GM12878 (cell line): ENCODE data around the gene CACNA1G. TPM values are rescaled to one million over a fixed set of nuclear protein-coding genes. Genes with fewer than 3 reads are reported as not detected.

ENCODE experiments used
- ATAC-seq: fragments of 200-7000 bp; cut with Tn5 transposase; 3 replicates; pipeline ENCODE4 v1.9.1; 2020; ENCODE audit warnings: mild to moderate bottlenecking, moderate library complexity
- BruUV-seq: library from RNA; stranded (reverse); fragments of 400-500 nt; replicated peaks from 2 replicates; lab custom pipeline; 2021; lab: Mats Ljungman, UMichigan
- CTCF ChIA-PET: fragments of 300-600 bp; sonication (Branson Sonifier 250); formaldehyde crosslinking; extraction: SDS; loops from one replicate; lab custom pipeline; 2021; ENCODE audit warnings: inconsistent platforms; lab: Yijun Ruan, JAX
- POLR2A ChIA-PET: fragments of 350-600 bp; formaldehyde crosslinking; extraction: SDS; loops from one replicate; lab custom pipeline; 2021; ENCODE audit warnings: inconsistent platforms; lab: Charles Lee
- RAD21 ChIA-PET: fragments of 300-600 bp; sonication (Branson Sonifier 250); formaldehyde crosslinking; loops from one replicate; lab custom pipeline; 2023; ENCODE audit warnings: antibody characterized with exemption; ENCODE audit not compliant: unreplicated experiment; lab: Charles Lee
- SMC1A ChIA-PET: fragments of 300-600 bp; sonication (Branson Sonifier 250); formaldehyde crosslinking; loops from one replicate; lab custom pipeline; 2023; ENCODE audit not compliant: unreplicated experiment, uncharacterized antibody; lab: Charles Lee
- DNase-seq: peaks from one replicate; pipeline ENCODE4 v3.0.0-alpha.2; 2011; ENCODE audit warnings: low read depth, low spot score
- FAIRE-seq: peaks from 3 replicates; lab custom pipeline; 2011; peaks lifted over from hg19 to GRCh38; lab: Jason Lieb, UNC
- H2AFZ ChIP-seq: 2 replicates; pipeline ENCODE4 v1.6.0; 2011; ENCODE audit warnings: low read depth, low read length, control low read depth; ENCODE audit not compliant: control insufficient read depth
- H3K27ac ChIP-seq: 2 replicates; pipeline ENCODE4 v1.5.1; 2011; ENCODE audit warnings: control low read depth; ENCODE audit not compliant: control insufficient read depth, insufficient read depth
- H3K27me3 ChIP-seq, 2 experiments: replicated peaks in 1 of 2; 2 replicates each; pipeline versions ENCODE4 v1.6.0 to v1.6.1; 2011; ENCODE audit warnings: low read length in 1 of 2; ENCODE audit not compliant: control insufficient read depth in 2 of 2, insufficient read depth in 2 of 2
- H3K36me3 ChIP-seq, 2 experiments: 2 replicates each; pipeline ENCODE4 v1.5.1; 2011; ENCODE audit warnings: low read length in 1 of 2; ENCODE audit not compliant: control insufficient read depth in 2 of 2, insufficient read depth in 2 of 2
- H3K4me1 ChIP-seq: 2 replicates; pipeline ENCODE4 v1.6.1; 2011; ENCODE audit warnings: mild to moderate bottlenecking, low read length, moderate library complexity, mixed read lengths; ENCODE audit not compliant: control insufficient read depth, insufficient read depth
- H3K4me2 ChIP-seq: 2 replicates; pipeline ENCODE4 v1.6.0; 2011; ENCODE audit warnings: control low read depth; ENCODE audit not compliant: control insufficient read depth, insufficient read depth
- H3K4me3 ChIP-seq: fragments of 200-600 bp; sonication (generic); 2 replicates; pipeline ENCODE4 v1.5.1; 2016
- H3K79me2 ChIP-seq: 2 replicates; pipeline ENCODE4 v1.6.0; 2011; ENCODE audit warnings: low read length; ENCODE audit not compliant: control insufficient read depth, insufficient read depth
- H3K9ac ChIP-seq: 2 replicates; pipeline ENCODE4 v1.8.0; 2011; ENCODE audit warnings: low read length, control low read depth, mixed read lengths; ENCODE audit not compliant: control insufficient read depth, insufficient read depth
- H3K9me3 ChIP-seq: replicated peaks from 3 replicates; pipeline ENCODE4 v1.5.1; 2011; ENCODE audit warnings: mild to moderate bottlenecking, low read length; ENCODE audit not compliant: control insufficient read depth, insufficient read depth
- H4K20me1 ChIP-seq: 2 replicates; pipeline ENCODE4 v1.6.0; 2011; ENCODE audit not compliant: control insufficient read depth, insufficient read depth
- ASH2L ChIP-seq: fragments of 300-600, 200-600 bp; sonication (generic); IDR thresholded peaks from 2 replicates; pipeline ENCODE4 v1.6.1; 2017; ENCODE audit warnings: low read depth, mild to moderate bottlenecking, borderline replicate concordance
- ATF7 ChIP-seq: fragments of 450-650 bp; IDR thresholded peaks from 2 replicates; pipeline ENCODE4 v1.6.1; 2016; ENCODE audit warnings: low read depth, mild to moderate bottlenecking
- CBFB ChIP-seq: IDR thresholded peaks from 2 replicates; pipeline ENCODE4 v1.6.1; 2016; ENCODE audit warnings: antibody characterized with exemption, low read depth
- FOXK2 ChIP-seq: fragments of 450-650 bp; IDR thresholded peaks from 2 replicates; pipeline ENCODE4 v1.6.1; 2017; ENCODE audit warnings: mild to moderate bottlenecking, moderate library complexity
- GATAD2B ChIP-seq: fragments of 450-650 bp; conservative IDR thresholded peaks from 2 replicates; pipeline ENCODE4 v1.6.1; 2017; ENCODE audit warnings: low read depth, mild to moderate bottlenecking, moderate library complexity
- WGBS: methylation state at CpG from one replicate; pipeline ENCODE4 v1.1.6; 2016; ENCODE audit warnings: low lambda C conversion rate; ENCODE audit not compliant: insufficient replicate concordance, insufficient coverage; ENCODE audit errors: missing lambda C conversion rate; 5-methylcytosine and 5-hydroxymethylcytosine counted together
- in situ Hi-C: fragments of 300-500 bp; cut with MboI; formaldehyde crosslinking; loops from 9 replicates; pipeline ENCODE4 v1.14.3; 2018; ENCODE audit warnings: mixed read lengths
- intact Hi-C: fragments of 100-400 bp; cut with micrococcal nuclease; formaldehyde crosslinking; loops from one replicate; pipeline ENCODE4 v1.14.2; 2022; ENCODE audit not compliant: unreplicated experiment
- polyA plus RNA-seq, 11 experiments: library from polyadenylated mRNA; depleted of rRNA in 4 of 11; unstranded in 6 of 11; stranded (reverse) in 5 of 11; fragments of >200 nt; fragmentation: Nextera tagmentation in 4 of 11; fragmentation: Illumina TruSeq in 1 of 11; extraction: Ambion mirVana in 4 of 11; extraction: Trizol in 1 of 11; gene quantifications; 1 replicate in 1 of 11; 2 replicates in 10 of 11; pipeline versions ENCODE4 v1.2.1 to v1.2.3, GENCODE V29; 2011 to 2016; ENCODE audit warnings: inconsistent platforms in 2 of 11, missing spikeins in 2 of 11, low read depth in 1 of 11
- total RNA-seq, 4 experiments: library from RNA; depleted of rRNA in 3 of 4; stranded (reverse); fragments of >200 nt in 3 of 4; fragmentation: Illumina TruSeq in 1 of 4; extraction: Trizol in 1 of 4; gene quantifications; 2 replicates each; pipeline versions ENCODE4 v1.2.1 to v1.2.3, GENCODE V29; 2013 to 2021
- TF ChIP-seq, protein P1 (sequence below): fragments of 450-650 bp; conservative IDR thresholded peaks from 2 replicates; pipeline ENCODE4 v1.6.1; 2017; ENCODE audit warnings: mild to moderate bottlenecking, moderate library complexity
- TF ChIP-seq, protein P2 (sequence below): fragments of 450-650 bp; IDR thresholded peaks from 2 replicates; pipeline ENCODE4 v1.6.1; 2017; ENCODE audit warnings: mild to moderate bottlenecking

CACNA1G gene
- total and polyA plus RNA-seq, 10 of the 15 experiments (the other 5 are each of a cell fraction or from before 2014, with no cell fraction given) = 0.03 to 0.15 TPM; not detected in 8

DNA sequence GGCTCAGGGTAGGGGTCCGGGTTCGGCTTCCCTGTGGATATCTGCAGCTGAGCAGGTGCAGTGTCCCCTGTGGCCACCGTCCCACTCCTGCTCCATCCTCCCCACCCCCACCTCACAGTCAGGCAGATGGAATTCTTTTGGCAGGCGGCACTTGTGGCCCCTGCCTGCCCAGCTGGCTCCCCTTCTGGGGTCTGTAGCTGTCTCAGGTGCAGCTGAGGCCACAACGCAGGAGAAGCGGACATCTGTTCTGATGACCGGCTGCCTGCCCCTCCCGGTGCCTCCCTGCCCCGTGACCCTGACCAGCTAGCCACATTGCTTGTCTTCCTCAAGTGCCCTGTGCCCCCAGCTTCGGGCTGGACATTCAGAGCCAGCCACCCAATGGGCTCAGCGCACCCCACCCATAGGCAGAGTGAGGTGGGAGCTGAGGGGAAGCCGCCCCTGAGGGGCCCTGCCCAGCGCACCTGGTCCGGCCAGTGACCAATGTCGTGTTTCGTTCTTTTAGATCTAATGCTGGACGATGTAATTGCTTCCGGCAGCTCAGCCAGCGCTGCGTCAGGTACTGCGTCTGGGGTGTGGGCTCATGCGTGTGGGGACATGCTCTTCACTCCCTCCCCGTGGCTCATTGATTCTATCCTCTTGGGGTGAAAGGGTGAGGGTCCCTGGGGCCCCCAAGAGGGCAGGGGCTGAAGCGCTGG is 49.0 kb downstream of the CACNA1G start (continued):
- TF ChIP-seq, protein P1, sequence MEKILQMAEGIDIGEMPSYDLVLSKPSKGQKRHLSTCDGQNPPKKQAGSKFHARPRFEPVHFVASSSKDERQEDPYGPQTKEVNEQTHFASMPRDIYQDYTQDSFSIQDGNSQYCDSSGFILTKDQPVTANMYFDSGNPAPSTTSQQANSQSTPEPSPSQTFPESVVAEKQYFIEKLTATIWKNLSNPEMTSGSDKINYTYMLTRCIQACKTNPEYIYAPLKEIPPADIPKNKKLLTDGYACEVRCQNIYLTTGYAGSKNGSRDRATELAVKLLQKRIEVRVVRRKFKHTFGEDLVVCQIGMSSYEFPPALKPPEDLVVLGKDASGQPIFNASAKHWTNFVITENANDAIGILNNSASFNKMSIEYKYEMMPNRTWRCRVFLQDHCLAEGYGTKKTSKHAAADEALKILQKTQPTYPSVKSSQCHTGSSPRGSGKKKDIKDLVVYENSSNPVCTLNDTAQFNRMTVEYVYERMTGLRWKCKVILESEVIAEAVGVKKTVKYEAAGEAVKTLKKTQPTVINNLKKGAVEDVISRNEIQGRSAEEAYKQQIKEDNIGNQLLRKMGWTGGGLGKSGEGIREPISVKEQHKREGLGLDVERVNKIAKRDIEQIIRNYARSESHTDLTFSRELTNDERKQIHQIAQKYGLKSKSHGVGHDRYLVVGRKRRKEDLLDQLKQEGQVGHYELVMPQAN = no peak

DNA sequence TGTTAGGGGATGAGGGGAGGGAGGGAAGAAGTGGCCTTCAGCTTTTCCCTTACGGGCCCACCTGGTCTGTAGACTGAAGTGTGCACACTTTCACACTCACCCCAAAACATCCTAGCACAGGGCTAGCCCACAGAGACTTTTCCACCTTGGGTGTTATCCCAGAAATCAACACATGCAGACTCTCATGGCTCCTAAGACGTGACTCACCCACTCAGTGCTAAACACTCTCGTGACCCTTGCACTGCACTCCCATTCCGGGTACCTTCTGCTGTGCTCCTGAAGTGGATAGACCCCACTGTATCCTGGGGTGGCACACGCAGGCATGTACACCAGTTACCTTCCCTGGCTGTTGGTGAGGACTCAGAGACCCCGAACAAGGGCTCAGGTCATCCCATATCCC is 51.1 kb downstream of the CACNA1G start:
- Histone ChIP-seq H3K9me3 (no peaks in the 10 kb centered on the region), H3K4me3 (no peak overlapping the region), H3K79me2 (no peaks in the 10 kb centered on the region), H2AFZ (no peak overlapping the region), H3K27me3 (peaks cover 0 to 6% of the 10 kb centered on the region in 2 experiments; a peak in 2 of 4 replicates), H3K27ac (no peak overlapping the region), H4K20me1 (no peaks in the 10 kb centered on the region), H3K4me2 (no peak overlapping the region), H3K36me3 (no peaks in the 10 kb centered on the region), H3K4me1 (no peaks in the 10 kb centered on the region)
- in situ Hi-C loops = no loop called here
- SMC1A ChIA-PET = no interaction called here
- BruUV-seq = no TSS peak
- no peak for FAIRE-seq
- ATAC-seq = no peak
- WGBS = 11% methylated on average over 6 of the region's 6 CpGs
- POLR2A ChIA-PET = no interaction called here
- TF ChIP-seq ATF7 (no peak), CBFB (no peak), GATAD2B (no peak), ASH2L (no peak), FOXK2 (no peak)
- TF ChIP-seq, protein P2, sequence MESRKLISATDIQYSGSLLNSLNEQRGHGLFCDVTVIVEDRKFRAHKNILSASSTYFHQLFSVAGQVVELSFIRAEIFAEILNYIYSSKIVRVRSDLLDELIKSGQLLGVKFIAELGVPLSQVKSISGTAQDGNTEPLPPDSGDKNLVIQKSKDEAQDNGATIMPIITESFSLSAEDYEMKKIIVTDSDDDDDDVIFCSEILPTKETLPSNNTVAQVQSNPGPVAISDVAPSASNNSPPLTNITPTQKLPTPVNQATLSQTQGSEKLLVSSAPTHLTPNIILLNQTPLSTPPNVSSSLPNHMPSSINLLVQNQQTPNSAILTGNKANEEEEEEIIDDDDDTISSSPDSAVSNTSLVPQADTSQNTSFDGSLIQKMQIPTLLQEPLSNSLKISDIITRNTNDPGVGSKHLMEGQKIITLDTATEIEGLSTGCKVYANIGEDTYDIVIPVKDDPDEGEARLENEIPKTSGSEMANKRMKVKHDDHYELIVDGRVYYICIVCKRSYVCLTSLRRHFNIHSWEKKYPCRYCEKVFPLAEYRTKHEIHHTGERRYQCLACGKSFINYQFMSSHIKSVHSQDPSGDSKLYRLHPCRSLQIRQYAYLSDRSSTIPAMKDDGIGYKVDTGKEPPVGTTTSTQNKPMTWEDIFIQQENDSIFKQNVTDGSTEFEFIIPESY = no peak
- TF ChIP-seq, all 136 proteins: peak for 0
- ChIA-PET CTCF (no interaction called here), RAD21 (no interaction called here)
- DNase-seq = no peak
- intact Hi-C loops = no loop called here
- H3K9ac ChIP-seq = no peak overlapping the region
